Neural progenitor cell (in vitro differentiated cells): ENCODE data around the gene PLAAT2. TPM values are rescaled to one million over a fixed set of nuclear protein-coding genes. Genes with fewer than 3 reads are reported as not detected.
A peak's percentile ranks its signal among the peaks of the same experiment; 100 is the strongest.
"Not testable (repeated sequence)": the region's sequence is repeated elsewhere in the genome, so short reads cannot be mapped to it uniquely, and the experiment has no call there.

ENCODE experiments used
- DNase-seq: peaks from one replicate; pipeline ENCODE4 v3.0.0-alpha.2; 2016; ENCODE audit warnings: low spot score
- H2AFZ ChIP-seq: fragments of 200-600 bp; sonication (generic); replicated peaks from 2 replicates; pipeline ENCODE4 v1.6.1; 2016; ENCODE audit warnings: antibody characterized with exemption
- H3F3A ChIP-seq: fragments of 200-600 bp; sonication (generic); 2 replicates; pipeline ENCODE4 v1.6.1; 2016; ENCODE audit warnings: antibody characterized with exemption, low read depth
- H3K27ac ChIP-seq: fragments of 200-600 bp; sonication (generic); 2 replicates; pipeline ENCODE4 v1.5.1; 2016; ENCODE audit warnings: mild to moderate bottlenecking
- H3K27me3 ChIP-seq: fragments of 200-600 bp; sonication (generic); 2 replicates; pipeline ENCODE4 v1.6.1; 2016; ENCODE audit warnings: mild to moderate bottlenecking, moderate library complexity
- H3K36me3 ChIP-seq: fragments of 200-600 bp; sonication (generic); 2 replicates; pipeline ENCODE4 v1.5.1; 2016
- H3K4me1 ChIP-seq: fragments of 200-600 bp; sonication (generic); 2 replicates; pipeline ENCODE4 v1.6.1; 2016; ENCODE audit warnings: mixed run types
- H3K4me2 ChIP-seq: fragments of 200-600 bp; sonication (generic); 2 replicates; pipeline ENCODE4 v1.6.1; 2016
- H3K4me3 ChIP-seq: fragments of 200-600 bp; sonication (generic); 2 replicates; pipeline ENCODE4 v1.5.1; 2016
- H3K79me2 ChIP-seq: fragments of 200-600 bp; sonication (generic); 2 replicates; pipeline ENCODE4 v1.6.1; 2016; ENCODE audit warnings: low read depth
- H3K9ac ChIP-seq: fragments of 200-600 bp; sonication (generic); 2 replicates; pipeline ENCODE4 v1.6.1; 2016
- H3K9me3 ChIP-seq: fragments of 200-600 bp; sonication (generic); 2 replicates; pipeline ENCODE4 v1.5.1; 2016; ENCODE audit warnings: low read depth
- H4K20me1 ChIP-seq: fragments of 200-600 bp; sonication (generic); 2 replicates; pipeline ENCODE4 v1.6.1; 2016; ENCODE audit warnings: low read depth
- H3K27ac Mint-ChIP-seq: 3 replicates; pipeline ENCODE4 v1.8.0; 2021; ENCODE audit warnings: mixed read lengths
- H3K27me3 Mint-ChIP-seq: 2 replicates; pipeline ENCODE4 v1.8.0; 2022; ENCODE audit warnings: low read depth, mild to moderate bottlenecking, inconsistent platforms, moderate library complexity, mixed read lengths; ENCODE audit not compliant: insufficient read depth
- H3K36me3 Mint-ChIP-seq: 3 replicates; pipeline ENCODE4 v1.8.0; 2021; ENCODE audit warnings: mixed read lengths
- H3K4me1 Mint-ChIP-seq: 3 replicates; pipeline ENCODE4 v1.8.0; 2021; ENCODE audit warnings: mixed read lengths
- H3K4me3 Mint-ChIP-seq: 3 replicates; pipeline ENCODE4 v1.8.0; 2021; ENCODE audit warnings: mild to moderate bottlenecking, moderate library complexity, mixed read lengths
- H3K9me3 Mint-ChIP-seq: 3 replicates; pipeline ENCODE4 v1.8.0; 2020; ENCODE audit warnings: mixed read lengths
- EZH2 ChIP-seq: fragments of 200-600 bp; sonication (generic); IDR thresholded peaks from 2 replicates; pipeline ENCODE4 v1.6.1; 2017; ENCODE audit warnings: antibody characterized with exemption, mild to moderate bottlenecking, moderate library complexity
- EZH2phosphoT487 ChIP-seq: fragments of 200-600 bp; sonication (generic); IDR thresholded peaks from 2 replicates; pipeline ENCODE4 v1.6.1; 2017; ENCODE audit warnings: antibody characterized with exemption
- total RNA-seq: library from RNA; depleted of rRNA; stranded (reverse); fragments of >200 nt; gene quantifications from 2 replicates; pipeline ENCODE4 v1.2.3, GENCODE V29; 2015; ENCODE audit warnings: low replicate concordance
- TF ChIP-seq, protein P1 (sequence below): fragments of 200-600 bp; sonication (generic); IDR thresholded peaks from 2 replicates; pipeline ENCODE4 v1.5.1; 2017; ENCODE audit warnings: antibody characterized with exemption, mild to moderate bottlenecking

Gene PLAAT2
- total RNA-seq, 1 donor from 2014 or later: not detected

DNA sequence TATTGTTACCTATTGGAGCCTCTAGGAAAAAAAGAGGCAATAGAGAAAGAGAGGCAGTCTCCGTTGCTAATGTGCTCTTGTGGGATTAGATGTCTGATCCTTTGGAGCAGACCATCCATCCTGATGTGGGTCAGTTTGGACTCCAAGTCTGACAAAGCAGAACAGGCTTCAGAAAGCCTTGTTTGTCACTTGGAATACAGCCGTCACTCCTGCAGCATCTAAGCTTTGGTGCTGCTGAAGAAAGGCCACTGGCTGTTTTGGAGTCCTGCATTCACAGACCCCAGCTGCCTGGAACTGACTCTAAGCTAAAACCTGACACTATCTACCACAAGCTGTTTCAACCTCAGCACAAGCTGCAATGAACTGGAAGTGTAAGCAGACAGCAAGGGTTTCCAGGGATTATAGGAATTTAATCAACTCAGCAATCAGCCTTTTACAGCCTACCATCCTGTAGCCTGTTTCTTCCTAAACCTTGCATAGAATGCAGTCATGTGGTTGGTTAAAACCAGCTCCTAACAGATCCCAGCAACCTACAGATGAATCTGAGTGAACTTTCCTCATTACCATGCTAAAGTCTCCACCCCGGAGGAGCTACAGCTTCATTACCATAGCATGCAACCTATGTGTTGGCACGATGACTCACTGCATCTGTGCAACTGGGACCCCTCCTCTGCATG lies 30.2 kb downstream of the PLAAT2 start:
- TF ChIP-seq EZH2phosphoT487 (no peak), EZH2 (no peak)
- TF ChIP-seq, protein P1, sequence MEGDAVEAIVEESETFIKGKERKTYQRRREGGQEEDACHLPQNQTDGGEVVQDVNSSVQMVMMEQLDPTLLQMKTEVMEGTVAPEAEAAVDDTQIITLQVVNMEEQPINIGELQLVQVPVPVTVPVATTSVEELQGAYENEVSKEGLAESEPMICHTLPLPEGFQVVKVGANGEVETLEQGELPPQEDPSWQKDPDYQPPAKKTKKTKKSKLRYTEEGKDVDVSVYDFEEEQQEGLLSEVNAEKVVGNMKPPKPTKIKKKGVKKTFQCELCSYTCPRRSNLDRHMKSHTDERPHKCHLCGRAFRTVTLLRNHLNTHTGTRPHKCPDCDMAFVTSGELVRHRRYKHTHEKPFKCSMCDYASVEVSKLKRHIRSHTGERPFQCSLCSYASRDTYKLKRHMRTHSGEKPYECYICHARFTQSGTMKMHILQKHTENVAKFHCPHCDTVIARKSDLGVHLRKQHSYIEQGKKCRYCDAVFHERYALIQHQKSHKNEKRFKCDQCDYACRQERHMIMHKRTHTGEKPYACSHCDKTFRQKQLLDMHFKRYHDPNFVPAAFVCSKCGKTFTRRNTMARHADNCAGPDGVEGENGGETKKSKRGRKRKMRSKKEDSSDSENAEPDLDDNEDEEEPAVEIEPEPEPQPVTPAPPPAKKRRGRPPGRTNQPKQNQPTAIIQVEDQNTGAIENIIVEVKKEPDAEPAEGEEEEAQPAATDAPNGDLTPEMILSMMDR: no peak
- Mint-ChIP-seq H3K4me1 (peaks cover 30% of the 10 kb centered on the region), H3K4me3 (no peak overlapping the region), H3K36me3 (no peaks in the 10 kb centered on the region), H3K9me3 (no peaks in the 10 kb centered on the region), H3K27me3 (peaks cover 4% of the 10 kb centered on the region), H3K27ac (no peak overlapping the region)
- H3F3A ChIP-seq: peaks cover 36% of the 10 kb centered on the region
- peak overlapping the region; percentile 38 for H3K4me2 ChIP-seq
- peak; percentile 28 for DNase-seq
- no peak overlapping the region for H3K9ac ChIP-seq
- peaks cover 52% of the 10 kb centered on the region for H3K4me1 ChIP-seq
- no peaks in the 10 kb centered on the region for H3K9me3 ChIP-seq
- no peak overlapping the region for H3K27ac ChIP-seq
- H4K20me1 ChIP-seq: no peaks in the 10 kb centered on the region
- no peaks in the 10 kb centered on the region for H3K79me2 ChIP-seq
- H3K4me3 ChIP-seq: no peak overlapping the region
- no peak overlapping the region for H2AFZ ChIP-seq
- no peaks in the 10 kb centered on the region for H3K36me3 ChIP-seq
- peaks cover 11% of the 10 kb centered on the region for H3K27me3 ChIP-seq

DNA sequence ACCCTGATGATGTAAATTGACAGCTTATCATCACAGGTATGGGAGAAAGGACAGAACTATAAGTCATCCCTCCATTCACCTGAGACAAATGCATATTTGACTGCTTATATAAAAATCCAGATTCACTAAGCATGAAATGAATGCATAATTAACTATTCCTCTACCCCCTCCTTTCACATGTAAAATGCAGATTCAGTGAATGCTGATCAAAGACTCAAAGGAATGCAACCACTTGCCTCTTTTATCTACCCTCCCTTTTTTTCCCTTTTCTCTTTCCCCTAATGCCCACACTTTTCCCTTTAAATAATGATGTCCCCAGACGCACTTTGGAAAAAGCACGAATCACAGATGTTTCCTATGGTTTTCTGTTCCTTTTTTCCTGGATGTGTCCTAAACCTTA lies 31.1 kb downstream of the PLAAT2 start:
- H2AFZ ChIP-seq: no peak overlapping the region
- no peaks in the 10 kb centered on the region for H3K36me3 ChIP-seq
- no peak overlapping the region for H3K27ac ChIP-seq
- Mint-ChIP-seq H3K9me3 (no peaks in the 10 kb centered on the region), H3K27me3 (peaks cover 9% of the 10 kb centered on the region), H3K36me3 (no peaks in the 10 kb centered on the region), H3K4me1 (peaks cover 25% of the 10 kb centered on the region), H3K27ac (no peak overlapping the region), H3K4me3 (no peak overlapping the region)
- no peak overlapping the region for H3K4me3 ChIP-seq
- H3K4me2 ChIP-seq: no peak overlapping the region
- no peaks in the 10 kb centered on the region for H4K20me1 ChIP-seq
- peaks cover 39% of the 10 kb centered on the region for H3F3A ChIP-seq
- TF ChIP-seq, protein P1: no peak
- TF ChIP-seq EZH2 (no peak), EZH2phosphoT487 (no peak)
- H3K4me1 ChIP-seq: peaks cover 47% of the 10 kb centered on the region
- H3K27me3 ChIP-seq: peaks cover 17% of the 10 kb centered on the region
- H3K9ac ChIP-seq: no peak overlapping the region
- H3K79me2 ChIP-seq: no peaks in the 10 kb centered on the region
- no peak for DNase-seq
- H3K9me3 ChIP-seq: no peaks in the 10 kb centered on the region

GRCh38 chr11:63531074-63531792 lies 31.9 kb downstream of the PLAAT2 start:
- H3K79me2 ChIP-seq, H3K4me3 ChIP-seq, H3K4me2 ChIP-seq, DNase-seq, H3K9me3 Mint-ChIP-seq, H2AFZ ChIP-seq, H3K27ac ChIP-seq, H3K9me3 ChIP-seq, H3K27me3 Mint-ChIP-seq, H3K4me3 Mint-ChIP-seq, H3K9ac ChIP-seq, H3K27ac Mint-ChIP-seq, H3K36me3 Mint-ChIP-seq, H3K36me3 ChIP-seq, H4K20me1 ChIP-seq: not testable (repeated sequence)
- Histone ChIP-seq H3K4me1 (peaks cover 42% of the 10 kb centered on the region), H3K27me3 (peaks cover 17% of the 10 kb centered on the region), H3F3A (peaks cover 35% of the 10 kb centered on the region)
- H3K4me1 Mint-ChIP-seq: peaks cover 21% of the 10 kb centered on the region

- H3K36me3 Mint-ChIP-seq: no peaks in the 10 kb centered on the region
- no peak overlapping the region for H3K9ac ChIP-seq
- no peak overlapping the region for H3K27ac ChIP-seq
Measured at GRCh38 chr11:63530021-63530420, 33.2 kb downstream of the PLAAT2 start.

GRCh38 chr11:63529373-63529772 lies 33.8 kb downstream of the PLAAT2 start:
- not testable (repeated sequence) for H3K9ac ChIP-seq, H4K20me1 ChIP-seq, H3K79me2 ChIP-seq, H3K36me3 ChIP-seq, H3K27me3 Mint-ChIP-seq, H3K27ac Mint-ChIP-seq, H3K4me3 ChIP-seq, H3K9me3 ChIP-seq, H3K4me3 Mint-ChIP-seq, DNase-seq, H3K27ac ChIP-seq, H3K36me3 Mint-ChIP-seq, H3K9me3 Mint-ChIP-seq
- H3K4me1 Mint-ChIP-seq: peaks cover 21% of the 10 kb centered on the region
- H2AFZ ChIP-seq: peak overlapping the region; percentile 50
- H3K27me3 ChIP-seq: peaks cover 17% of the 10 kb centered on the region
- H3F3A ChIP-seq: peaks cover 35% of the 10 kb centered on the region
- H3K4me1 ChIP-seq: peaks cover 42% of the 10 kb centered on the region
- H3K4me2 ChIP-seq: peak overlapping the region; percentile 54

More at GRCh38 chr11:63530021-63530420, 33.2 kb downstream of the PLAAT2 start:
- DNase-seq: no peak
- TF ChIP-seq, protein P1: no peak
- no peak for TF ChIP-seq EZH2phosphoT487
- TF ChIP-seq EZH2: no peak
- Histone ChIP-seq H3K9me3 (no peaks in the 10 kb centered on the region), H3K36me3 (no peaks in the 10 kb centered on the region), H3K4me2 (peak overlapping the region; percentile 35), H4K20me1 (no peaks in the 10 kb centered on the region), H3K4me3 (no peak overlapping the region), H3K27me3 (peaks cover 17% of the 10 kb centered on the region), H3K79me2 (no peaks in the 10 kb centered on the region), H3K4me1 (peaks cover 42% of the 10 kb centered on the region), H2AFZ (no peak overlapping the region), H3F3A (peaks cover 35% of the 10 kb centered on the region)
- H3K27ac Mint-ChIP-seq: no peak overlapping the region
- H3K4me1 Mint-ChIP-seq: peaks cover 21% of the 10 kb centered on the region
- H3K27me3 Mint-ChIP-seq: peaks cover 9% of the 10 kb centered on the region
- no peak overlapping the region for H3K4me3 Mint-ChIP-seq
- no peaks in the 10 kb centered on the region for H3K9me3 Mint-ChIP-seq
